B cell (primary cell): ENCODE results near the gene DQX1. TPM values are rescaled to one million over a fixed set of nuclear protein-coding genes. Genes with fewer than 3 reads are reported as not detected.
A peak's percentile ranks its signal among the peaks of the same experiment; 100 is the strongest.

Source experiments
- ATAC-seq: fragments of 200-7000 bp; cut with Tn5 transposase; one replicate; pipeline ENCODE4 v1.10.0; 2021; ENCODE audit warnings: low read depth, mild to moderate bottlenecking, moderate number of reproducible peaks, moderate library complexity
- CTCF ChIA-PET: fragments of 350-600 bp; sonication (Branson Sonifier 250); formaldehyde crosslinking; loops from one replicate; lab custom pipeline; 2021; ENCODE audit warnings: antibody characterized with exemption, inconsistent platforms; lab: Charles Lee
- POLR2A ChIA-PET: fragments of 350-600 bp; sonication (Branson Sonifier 250); formaldehyde crosslinking; loops from one replicate; lab custom pipeline; 2021; ENCODE audit warnings: antibody characterized with exemption; lab: Charles Lee
- DNase-seq: peaks from one replicate; pipeline ENCODE4 v3.0.0; 2013
- H2AFZ ChIP-seq: 2 replicates; pipeline ENCODE4 v1.6.1; 2012; ENCODE audit warnings: mild to moderate bottlenecking, low read depth, low read length; ENCODE audit not compliant: insufficient read depth, poor library complexity, severe bottlenecking
- H3K27ac ChIP-seq, 2 donors: 1 replicate in 1 of 2; 2 replicates in 1 of 2; pipeline ENCODE4 v1.5.1; 2012 to 2013; ENCODE audit warnings: low read length in 2 of 2, mild to moderate bottlenecking in 2 of 2, moderate library complexity in 1 of 2
- H3K27me3 ChIP-seq, 4 experiments: fragments of 200-600 bp in 1 of 4; sonication (generic) in 1 of 4; replicated peaks in 1 of 4; 1 replicate in 2 of 4; 2 replicates in 2 of 4; pipeline versions ENCODE4 v1.6.1 to v1.7.0; 2013 to 2016; ENCODE audit warnings: low read length in 3 of 4, mild to moderate bottlenecking in 2 of 4, mixed read lengths in 1 of 4, moderate library complexity in 1 of 4; ENCODE audit not compliant: insufficient read depth in 4 of 4, control insufficient read depth in 3 of 4; ENCODE audit errors: control extremely low read depth in 1 of 4
- H3K36me3 ChIP-seq, 2 experiments: replicated peaks in 1 of 2; 1 replicate in 1 of 2; 2 replicates in 1 of 2; pipeline versions ENCODE4 v1.6.1 to v1.7.1; 2013; ENCODE audit warnings: low read length in 1 of 2; ENCODE audit not compliant: insufficient read depth in 2 of 2, control insufficient read depth in 1 of 2; ENCODE audit errors: control extremely low read depth in 1 of 2, extremely low read depth in 1 of 2
- H3K4me1 ChIP-seq, 2 donors: fragments of 200-600 bp in 1 of 2; sonication (generic) in 1 of 2; 1 replicate in 1 of 2; 2 replicates in 1 of 2; pipeline versions ENCODE4 v1.5.1 to v1.6.1; 2013 to 2017; ENCODE audit warnings: low read length in 2 of 2; ENCODE audit not compliant: control insufficient read depth in 2 of 2, insufficient read depth in 2 of 2
- H3K4me2 ChIP-seq: replicated peaks from 2 replicates; pipeline ENCODE3; 2012; ENCODE audit warnings: mild to moderate bottlenecking, low read depth, low read length; ENCODE audit not compliant: poor library complexity, severe bottlenecking
- H3K4me3 ChIP-seq, 5 experiments: fragments of 200-600 bp in 1 of 5; sonication (generic) in 1 of 5; 1 replicate in 3 of 5; 2 replicates in 2 of 5; pipeline versions ENCODE4 v1.5.1 to v1.7.0; 2011 to 2016; ENCODE audit warnings: low read length in 4 of 5, mild to moderate bottlenecking in 4 of 5, low read depth in 2 of 5, control low read depth in 1 of 5, moderate library complexity in 1 of 5; ENCODE audit not compliant: insufficient read depth in 1 of 5; ENCODE audit errors: control extremely low read depth in 1 of 5, extremely low read depth in 1 of 5
- H3K79me2 ChIP-seq: fragments of 200-600 bp; sonication (generic); one replicate; pipeline ENCODE4 v1.6.0; 2016; ENCODE audit warnings: low read length; ENCODE audit not compliant: control insufficient read depth, insufficient read depth
- H3K9ac ChIP-seq: fragments of 200-600 bp; sonication (generic); 2 replicates; pipeline ENCODE4 v1.6.1; 2017; ENCODE audit warnings: mild to moderate bottlenecking, low read length, moderate library complexity
- H3K9me3 ChIP-seq, 3 donors: one replicate each; pipeline versions ENCODE4 v1.6.1 to v1.7.1; 2013; ENCODE audit warnings: low read length in 2 of 3; ENCODE audit not compliant: control insufficient read depth in 2 of 3, insufficient read depth in 1 of 3; ENCODE audit errors: control extremely low read depth in 1 of 3
- H4K20me1 ChIP-seq: 2 replicates; pipeline ENCODE4 v1.6.0; 2012; ENCODE audit warnings: mild to moderate bottlenecking, low read length; ENCODE audit not compliant: insufficient read depth, control insufficient read depth, poor library complexity, severe bottlenecking
- H3K27ac Mint-ChIP-seq: one replicate; pipeline ENCODE4 v1.8.0; 2021; ENCODE audit warnings: mixed read lengths
- H3K27me3 Mint-ChIP-seq: one replicate; pipeline ENCODE4 v1.8.0; 2021; ENCODE audit warnings: mixed read lengths
- H3K4me1 Mint-ChIP-seq: one replicate; pipeline ENCODE4 v1.8.0; 2021; ENCODE audit warnings: mixed read lengths
- H3K4me3 Mint-ChIP-seq: one replicate; pipeline ENCODE4 v1.8.0; 2021; ENCODE audit warnings: mixed read lengths
- H3K9me3 Mint-ChIP-seq: one replicate; pipeline ENCODE4 v1.8.0; 2022; ENCODE audit warnings: mixed read lengths; ENCODE audit not compliant: insufficient read depth
- EZH2 ChIP-seq: IDR thresholded peaks from 2 replicates; pipeline ENCODE4 v1.6.1; 2012; ENCODE audit warnings: borderline replicate concordance, low read depth, mild to moderate bottlenecking, moderate library complexity, low read length; ENCODE audit not compliant: insufficient read depth, poor library complexity, severe bottlenecking
- WGBS: methylation state at CpG from one replicate; pipeline ENCODE4 v1.1.5; 2013; ENCODE audit warnings: missing lambda C conversion rate; ENCODE audit not compliant: insufficient coverage; 5-methylcytosine and 5-hydroxymethylcytosine counted together
- intact Hi-C: fragments of 100-400 bp; cut with micrococcal nuclease; formaldehyde crosslinking; loops from one replicate; pipeline ENCODE4 v1.10.0; 2022
- polyA plus RNA-seq: library from polyadenylated mRNA; depleted of rRNA; stranded (reverse); fragments of >200 nt; gene quantifications from 2 replicates; pipeline ENCODE4 v1.2.3, GENCODE V29; 2012
- total RNA-seq, 2 donors: library from RNA; stranded (reverse); fragments of 120-200 nt in 1 of 2; gene quantifications; 1 replicate in 1 of 2; 2 replicates in 1 of 2; pipeline versions ENCODE4 v1.2.3 to v1.2.4, GENCODE V29; 2013 to 2022
- TF ChIP-seq, protein P1 (sequence below): fragments of 200-600 bp; IDR thresholded peaks from one replicate; pipeline ENCODE4 v1.8.0; 2022; ENCODE audit warnings: antibody characterized with exemption, mild to moderate bottlenecking

Gene DQX1
- total and polyA plus RNA-seq, 2 donors (not counting 1 experiment from before 2014, with no cell fraction given): 0.46 to 0.57 TPM

GRCh38 chr2:74551530-74551929 is 25.5 kb upstream of the DQX1 start:
- intact Hi-C loops: loop anchor here (10.0 kb wide), 1 partner anchor 157 kb away; no protein-coding TSS in a partner anchor
- Mint-ChIP-seq H3K4me1 (peaks cover 29% of the 10 kb centered on the region), H3K27me3 (peaks cover 13% of the 10 kb centered on the region), H3K9me3 (no peaks in the 10 kb centered on the region), H3K4me3 (peak overlapping the region; percentile 4), H3K27ac (no peak overlapping the region)
- Histone ChIP-seq H2AFZ (no peak overlapping the region), H3K27ac (no peak overlapping the region), H3K9me3 (no peaks in the 10 kb centered on the region), H3K9ac (no peak overlapping the region), H3K4me3 (no peak overlapping the region), H3K36me3 (peaks cover 0 to 6% of the 10 kb centered on the region in 2 experiments), H3K4me1 (peaks cover 27 to 46% of the 10 kb centered on the region in 2 donors), H3K79me2 (peaks cover 11% of the 10 kb centered on the region), H3K27me3 (peaks cover 0 to 30% (median 22%) of the 10 kb centered on the region in 4 experiments), H4K20me1 (peaks cover 15% of the 10 kb centered on the region), H3K4me2 (no peak overlapping the region)
- POLR2A ChIA-PET: interaction anchor here (0.7 kb wide), 1 partner anchor 23 kb away, joined by 6 read pairs; no protein-coding TSS in a partner anchor
- no peak for TF ChIP-seq EZH2
- TF ChIP-seq, protein P1, sequence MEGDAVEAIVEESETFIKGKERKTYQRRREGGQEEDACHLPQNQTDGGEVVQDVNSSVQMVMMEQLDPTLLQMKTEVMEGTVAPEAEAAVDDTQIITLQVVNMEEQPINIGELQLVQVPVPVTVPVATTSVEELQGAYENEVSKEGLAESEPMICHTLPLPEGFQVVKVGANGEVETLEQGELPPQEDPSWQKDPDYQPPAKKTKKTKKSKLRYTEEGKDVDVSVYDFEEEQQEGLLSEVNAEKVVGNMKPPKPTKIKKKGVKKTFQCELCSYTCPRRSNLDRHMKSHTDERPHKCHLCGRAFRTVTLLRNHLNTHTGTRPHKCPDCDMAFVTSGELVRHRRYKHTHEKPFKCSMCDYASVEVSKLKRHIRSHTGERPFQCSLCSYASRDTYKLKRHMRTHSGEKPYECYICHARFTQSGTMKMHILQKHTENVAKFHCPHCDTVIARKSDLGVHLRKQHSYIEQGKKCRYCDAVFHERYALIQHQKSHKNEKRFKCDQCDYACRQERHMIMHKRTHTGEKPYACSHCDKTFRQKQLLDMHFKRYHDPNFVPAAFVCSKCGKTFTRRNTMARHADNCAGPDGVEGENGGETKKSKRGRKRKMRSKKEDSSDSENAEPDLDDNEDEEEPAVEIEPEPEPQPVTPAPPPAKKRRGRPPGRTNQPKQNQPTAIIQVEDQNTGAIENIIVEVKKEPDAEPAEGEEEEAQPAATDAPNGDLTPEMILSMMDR: no peak
- no peak for ATAC-seq
- DNase-seq: no peak
- CTCF ChIA-PET: interaction anchor here (0.8 to 2.5 kb wide), 3 partner anchors 20 to 35 kb away, joined by 3 to 10 read pairs (median 8); partner anchors contain the start of genes AUP1 and HTRA2

DNA sequence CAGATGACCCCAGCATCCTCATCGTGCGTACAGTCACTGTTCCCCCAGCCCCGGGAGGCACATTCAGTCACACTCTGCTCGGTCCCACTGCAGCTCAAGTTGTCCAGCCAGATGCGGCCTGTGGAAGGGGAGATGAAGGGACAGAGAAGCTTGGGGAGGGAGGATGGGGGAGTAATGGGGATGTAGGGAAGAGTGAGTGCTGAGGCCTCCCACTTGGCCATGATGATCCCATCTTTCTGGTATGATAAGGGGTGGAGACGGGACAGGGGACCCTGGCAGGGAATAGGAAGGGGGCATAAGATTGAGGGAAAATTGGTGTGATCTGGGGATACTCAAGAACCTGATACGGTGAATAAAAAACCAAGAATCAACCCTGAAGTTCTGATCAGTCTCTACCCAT is 24.2 kb upstream of the DQX1 start:
- ChIA-PET CTCF (interaction anchor here (1.0 to 2.5 kb wide), 4 partner anchors 9 to 44 kb away, joined by 3 to 10 read pairs (median 6); no protein-coding TSS in a partner anchor), POLR2A (interaction anchor here (1.6 kb wide), 1 partner anchor 19 kb away, joined by 5 read pairs; no protein-coding TSS in a partner anchor)
- Mint-ChIP-seq H3K4me3 (peak overlapping the region; percentile 80), H3K27me3 (peaks cover 13% of the 10 kb centered on the region), H3K9me3 (no peaks in the 10 kb centered on the region), H3K4me1 (peaks cover 24% of the 10 kb centered on the region), H3K27ac (no peak overlapping the region)
- Histone ChIP-seq H3K4me2 (no peak overlapping the region), H3K79me2 (peaks cover 11% of the 10 kb centered on the region), H3K27me3 (peaks cover 0 to 30% (median 22%) of the 10 kb centered on the region in 4 experiments), H3K4me1 (peaks cover 24 to 36% of the 10 kb centered on the region in 2 donors), H3K9ac (no peak overlapping the region), H3K4me3 (no peak overlapping the region), H3K27ac (no peak overlapping the region), H3K36me3 (no peaks in the 10 kb centered on the region), H4K20me1 (peaks cover 2% of the 10 kb centered on the region), H2AFZ (no peak overlapping the region), H3K9me3 (no peaks in the 10 kb centered on the region)
- no peak for ATAC-seq
- intact Hi-C loops: loop anchor here (10.0 kb wide), 1 partner anchor 155 kb away; no protein-coding TSS in a partner anchor
- DNase-seq: no peak
- TF ChIP-seq EZH2: no peak
- TF ChIP-seq, protein P1: no peak
- 100% methylated on average over 5 of the region's 7 CpGs for WGBS
